C4-2B (cell line): ENCODE data around the gene SDF2.
A peak's percentile ranks its signal among the peaks of the same experiment; 100 is the strongest.

Experiments
- H3K27ac ChIP-seq: fragments of 450-650 bp; 2 replicates; pipeline ENCODE4 v1.5.1; 2017
- ZFX ChIP-seq: fragments of 450-650 bp; IDR thresholded peaks from 2 replicates; pipeline ENCODE4 v1.6.1; 2017
- TF ChIP-seq, protein P1 (sequence below): fragments of 450-650 bp; conservative IDR thresholded peaks from 2 replicates; pipeline ENCODE4 v1.5.1; 2017; ENCODE audit warnings: mild to moderate bottlenecking

The SDF2 gene

DNA sequence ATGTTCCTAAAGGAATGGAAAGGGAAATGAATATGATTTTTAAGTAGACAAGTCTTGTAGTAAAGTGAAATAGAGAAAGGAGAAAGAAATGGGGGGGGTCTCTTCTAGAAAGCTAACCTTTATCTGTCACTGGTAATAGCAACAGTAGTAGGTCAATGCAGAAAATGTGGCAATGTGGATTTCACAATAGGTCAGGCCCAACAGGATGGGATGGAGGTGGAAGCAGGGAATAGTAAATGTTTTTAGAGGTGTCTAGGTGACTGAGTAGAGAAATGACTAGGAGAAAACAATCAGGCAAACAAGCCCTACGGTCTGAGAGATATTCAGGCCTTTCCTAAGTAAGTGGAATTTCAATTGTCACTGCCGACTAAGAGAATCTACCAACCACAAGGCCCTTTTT lies 41.7 kb downstream of the SDF2 start:
- H3K27ac ChIP-seq = no peak overlapping the region
- TF ChIP-seq, protein P1, sequence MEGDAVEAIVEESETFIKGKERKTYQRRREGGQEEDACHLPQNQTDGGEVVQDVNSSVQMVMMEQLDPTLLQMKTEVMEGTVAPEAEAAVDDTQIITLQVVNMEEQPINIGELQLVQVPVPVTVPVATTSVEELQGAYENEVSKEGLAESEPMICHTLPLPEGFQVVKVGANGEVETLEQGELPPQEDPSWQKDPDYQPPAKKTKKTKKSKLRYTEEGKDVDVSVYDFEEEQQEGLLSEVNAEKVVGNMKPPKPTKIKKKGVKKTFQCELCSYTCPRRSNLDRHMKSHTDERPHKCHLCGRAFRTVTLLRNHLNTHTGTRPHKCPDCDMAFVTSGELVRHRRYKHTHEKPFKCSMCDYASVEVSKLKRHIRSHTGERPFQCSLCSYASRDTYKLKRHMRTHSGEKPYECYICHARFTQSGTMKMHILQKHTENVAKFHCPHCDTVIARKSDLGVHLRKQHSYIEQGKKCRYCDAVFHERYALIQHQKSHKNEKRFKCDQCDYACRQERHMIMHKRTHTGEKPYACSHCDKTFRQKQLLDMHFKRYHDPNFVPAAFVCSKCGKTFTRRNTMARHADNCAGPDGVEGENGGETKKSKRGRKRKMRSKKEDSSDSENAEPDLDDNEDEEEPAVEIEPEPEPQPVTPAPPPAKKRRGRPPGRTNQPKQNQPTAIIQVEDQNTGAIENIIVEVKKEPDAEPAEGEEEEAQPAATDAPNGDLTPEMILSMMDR = no peak
- TF ChIP-seq ZFX = no peak

DNA sequence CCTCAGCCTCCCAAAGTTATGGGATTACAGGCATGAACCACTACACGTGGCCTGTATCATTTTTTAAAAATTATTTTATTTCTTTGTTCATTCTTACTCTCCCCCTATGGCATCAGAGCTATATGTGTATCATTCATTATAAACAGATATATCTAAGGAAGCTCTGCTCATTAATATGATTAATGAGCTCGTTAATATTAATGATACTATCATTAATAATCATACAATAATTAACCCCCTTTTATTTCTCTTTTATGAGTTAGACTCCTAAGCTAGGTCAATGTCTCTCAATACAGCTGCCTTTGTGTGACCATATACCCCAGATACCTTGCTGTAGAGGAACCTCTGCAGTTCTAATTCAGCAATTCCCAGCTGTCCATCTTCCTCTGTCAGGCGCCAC lies 43.2 kb downstream of the SDF2 start:
- H3K27ac ChIP-seq = no peak overlapping the region

DNA sequence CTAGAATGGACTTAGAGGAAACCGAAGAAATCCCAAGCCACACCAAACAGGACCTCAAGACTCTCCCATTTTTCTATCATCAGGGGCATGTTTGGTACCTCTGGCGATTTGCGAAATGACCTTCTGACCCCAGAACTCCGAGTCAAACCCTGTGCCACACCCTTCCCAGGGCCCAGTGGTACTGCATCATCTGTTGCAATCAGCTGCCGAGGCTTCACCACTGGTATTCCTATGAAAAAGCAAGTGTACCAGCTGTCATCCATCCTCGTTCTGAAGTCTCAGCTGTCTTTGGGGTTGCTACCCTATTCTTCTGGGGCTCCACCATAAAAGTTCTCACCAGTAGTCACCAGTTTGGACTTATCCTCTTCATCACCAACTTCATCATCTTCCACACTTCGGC lies 45.4 kb downstream of the SDF2 start:
- H3K27ac ChIP-seq = no peak overlapping the region
- TF ChIP-seq, protein P1 = no peak

More for the DNA sequence above, 43.2 kb downstream of the SDF2 start:
- no peak for TF ChIP-seq ZFX
- TF ChIP-seq, protein P1 = no peak

DNA sequence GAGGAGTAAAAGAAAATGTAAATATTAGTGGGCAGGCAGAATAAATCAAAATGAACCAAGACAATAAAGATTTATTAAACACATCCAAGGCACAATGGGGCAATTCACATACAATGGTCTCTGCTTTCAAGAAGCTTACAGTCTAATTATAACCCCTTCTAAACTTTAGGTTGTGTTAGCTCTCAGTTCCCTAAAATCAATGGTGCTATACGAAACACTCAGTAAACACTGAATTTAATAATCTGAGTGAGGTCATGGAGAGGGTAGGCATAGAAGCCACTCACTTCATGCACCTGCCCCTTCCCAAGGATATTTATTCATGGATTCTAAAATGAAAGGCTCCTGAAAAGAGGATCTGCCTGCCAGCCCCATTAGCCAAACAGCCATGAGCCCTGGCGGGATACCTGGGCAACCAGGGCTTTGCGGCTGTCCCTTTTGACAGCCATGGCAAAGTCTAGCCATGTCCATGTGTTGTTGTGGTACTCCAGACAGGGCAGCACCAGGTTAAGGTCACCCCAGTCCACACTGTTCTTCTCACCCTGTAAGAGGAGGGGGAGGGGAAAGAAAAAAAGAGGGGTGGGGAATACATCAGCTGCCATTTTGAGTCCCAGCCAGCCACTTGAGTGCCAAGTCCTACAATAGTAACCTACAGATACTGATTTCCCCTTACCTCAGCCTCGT lies 46.3 kb downstream of the SDF2 start:
- TF ChIP-seq, protein P1 = no peak
- TF ChIP-seq ZFX = no peak
- no peak overlapping the region for H3K27ac ChIP-seq

DNA sequence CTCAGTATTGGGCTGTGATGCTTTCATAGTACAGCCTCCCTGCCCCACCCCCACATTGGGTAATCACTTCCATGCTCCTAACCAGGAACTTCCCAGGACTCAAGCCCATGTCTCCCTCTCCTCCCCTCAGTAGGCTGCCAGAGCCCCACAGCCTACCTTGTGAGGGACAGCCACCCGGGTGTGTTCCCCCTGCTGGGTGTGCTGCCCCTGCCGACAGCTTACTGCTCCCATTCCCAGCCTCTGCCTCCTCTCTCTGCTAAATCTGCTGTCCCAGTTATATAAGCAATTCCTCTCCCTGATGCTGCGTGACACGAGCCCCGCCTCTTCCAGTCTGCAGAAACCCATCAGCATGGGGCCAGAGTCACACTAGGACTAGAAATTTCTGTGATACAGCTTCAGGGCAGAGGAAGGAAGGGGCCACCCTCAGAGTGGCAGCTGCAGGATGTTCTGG lies 47.8 kb downstream of the SDF2 start, which contains the start of gene RSKR:
Gene RSKR, minus strand, starts transcription at position 255 of the 451 bp plus-strand sequence. Its CDS starts 24 bp downstream, at position 231.
- TF ChIP-seq ZFX = no peak
- TF ChIP-seq, protein P1 = no peak
- H3K27ac ChIP-seq = no peak within 1 kb of the TSS

DNA sequence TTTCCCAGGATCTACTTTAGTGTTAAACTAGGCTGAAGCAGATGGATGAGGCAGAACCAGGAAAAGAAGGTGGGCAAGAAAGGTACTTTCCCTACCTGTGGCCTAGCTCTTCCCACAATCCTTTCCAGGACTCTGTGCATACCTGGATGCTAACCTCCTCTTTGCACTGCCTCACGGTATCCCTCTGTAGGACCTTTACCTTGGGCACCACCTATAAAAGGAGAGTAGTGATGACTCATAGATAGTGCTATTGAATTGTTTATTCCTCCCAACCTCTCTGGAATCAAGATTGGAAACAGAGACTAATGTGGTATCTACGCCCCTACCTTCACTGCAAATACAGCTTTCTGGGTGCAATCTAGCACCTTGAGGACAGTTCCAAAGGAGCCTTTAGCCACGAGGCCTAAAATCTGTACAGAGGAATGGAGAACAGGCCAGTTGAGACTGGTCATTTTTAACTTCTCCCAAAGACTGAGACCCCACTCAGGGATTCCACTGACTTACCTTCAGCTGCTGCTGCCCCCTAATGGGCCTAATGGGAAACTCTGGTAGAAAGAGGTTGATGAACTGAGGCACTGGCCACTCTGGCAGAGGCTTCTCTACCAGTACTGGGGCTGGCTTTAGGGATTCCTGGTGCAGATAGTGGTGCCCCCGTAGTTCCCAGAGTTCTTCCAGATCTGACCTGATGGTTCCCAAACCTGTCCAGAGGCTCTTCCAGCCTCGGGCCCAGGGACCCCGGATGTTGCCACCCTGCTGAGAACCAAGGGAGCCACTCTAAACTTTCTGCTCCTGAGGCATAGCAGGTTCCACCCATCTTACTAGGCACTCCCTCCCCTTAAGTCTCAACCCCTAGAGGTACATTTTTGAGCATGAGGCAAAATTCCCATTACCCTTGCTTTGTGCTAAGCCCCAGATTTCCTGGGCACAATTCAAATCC lies 48.5 kb downstream of the SDF2 start:
- TF ChIP-seq, protein P1 = peak; percentile 76
- no peak for TF ChIP-seq ZFX
- no peak overlapping the region for H3K27ac ChIP-seq

DNA sequence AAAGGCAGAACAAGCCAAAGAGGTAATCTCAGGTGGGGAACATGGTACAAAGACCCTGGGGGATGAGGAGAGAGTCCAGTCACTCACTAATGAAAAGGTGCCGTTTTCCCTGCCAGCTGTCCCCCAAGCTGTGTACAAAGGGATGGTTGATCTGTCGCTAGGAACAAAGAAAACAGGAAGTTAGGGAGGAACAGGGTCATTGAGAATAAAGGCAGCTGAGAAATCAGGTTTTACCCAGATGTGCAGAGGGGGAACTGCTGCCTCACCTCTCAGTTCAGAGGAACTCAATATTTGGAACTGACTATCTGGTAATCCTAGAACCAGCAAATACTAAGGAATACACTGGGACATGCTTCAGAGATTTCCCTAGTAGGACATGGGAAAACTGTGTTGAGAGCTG lies 49.2 kb downstream of the SDF2 start:
- H3K27ac ChIP-seq = no peak overlapping the region
- TF ChIP-seq, protein P1 = no peak
- no peak for TF ChIP-seq ZFX
